BE2C (cell line): ENCODE results near the gene PINK1.

Source experiments
- DNase-seq: peaks from one replicate; pipeline ENCODE4 v3.0.0-alpha.2; 2020
- H3K27me3 ChIP-seq: fragments of 250-450 bp; sonication (Bioruptor Pico); 2 replicates; pipeline ENCODE4 v1.5.1; 2020; ENCODE audit warnings: mild to moderate bottlenecking
- H3K36me3 ChIP-seq: fragments of 250-450 bp; sonication (Bioruptor Pico); 2 replicates; pipeline ENCODE4 v1.5.1; 2020; ENCODE audit warnings: mild to moderate bottlenecking
- H3K4me1 ChIP-seq: fragments of 250-450 bp; sonication (Bioruptor Pico); 2 replicates; pipeline ENCODE4 v1.5.1; 2020
- H3K4me3 ChIP-seq: 2 replicates; pipeline ENCODE4 v1.5.1; 2011; ENCODE audit warnings: low read depth, low read length
- H3K9me3 ChIP-seq: fragments of 250-450 bp; sonication (Bioruptor Pico); 2 replicates; pipeline ENCODE4 v1.5.1; 2020
- TF ChIP-seq, protein P1 (sequence below): IDR thresholded peaks from 2 replicates; pipeline ENCODE4 v1.5.1; 2012; ENCODE audit warnings: mild to moderate bottlenecking, low read depth, low read length

The PINK1 gene

DNA sequence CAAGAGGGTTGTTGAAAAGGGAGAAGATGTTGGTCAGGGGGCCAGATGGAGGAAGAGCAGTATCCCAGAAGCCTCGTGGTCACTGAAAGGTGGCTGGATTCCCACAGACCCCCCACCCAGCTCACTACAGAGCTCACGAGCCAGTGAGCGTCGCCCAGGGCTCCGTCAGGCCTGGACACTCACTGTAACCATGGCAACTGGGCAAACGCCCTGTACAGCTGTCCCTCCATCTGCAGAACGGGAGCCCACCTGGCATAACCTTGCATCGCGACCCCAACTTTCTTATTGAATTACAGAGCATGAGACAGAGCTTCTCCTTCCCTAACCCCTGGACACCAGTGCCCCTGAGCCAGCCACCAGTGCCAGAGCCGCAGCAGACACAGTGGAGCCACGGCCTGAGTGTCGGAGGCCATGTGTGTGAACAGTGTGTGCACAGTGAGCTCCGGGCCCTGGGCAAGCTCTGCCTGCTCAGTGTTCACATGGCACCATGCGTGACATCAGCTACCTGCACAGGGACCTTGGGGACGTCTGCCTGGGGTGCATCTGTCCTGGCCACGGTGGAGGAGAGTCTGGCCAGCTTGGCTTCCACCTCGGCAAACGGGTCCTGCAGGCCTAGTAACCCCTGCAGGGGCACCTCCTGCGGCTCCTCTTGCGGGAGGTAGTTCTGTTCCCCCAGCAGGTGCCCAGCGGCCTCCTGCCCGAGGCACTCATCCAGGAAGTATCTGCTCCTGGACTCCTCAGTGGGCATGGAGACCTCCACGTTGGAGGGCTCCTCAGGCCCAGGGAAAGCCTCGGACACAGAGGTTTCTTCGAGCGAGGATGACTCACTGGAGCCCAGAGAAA is 53.8 kb downstream of the PINK1 start:
- no peaks in the 10 kb centered on the region for H3K9me3 ChIP-seq
- no peak for DNase-seq
- H3K27me3 ChIP-seq = no peaks in the 10 kb centered on the region
- H3K4me1 ChIP-seq = no peaks in the 10 kb centered on the region
- TF ChIP-seq, protein P1, sequence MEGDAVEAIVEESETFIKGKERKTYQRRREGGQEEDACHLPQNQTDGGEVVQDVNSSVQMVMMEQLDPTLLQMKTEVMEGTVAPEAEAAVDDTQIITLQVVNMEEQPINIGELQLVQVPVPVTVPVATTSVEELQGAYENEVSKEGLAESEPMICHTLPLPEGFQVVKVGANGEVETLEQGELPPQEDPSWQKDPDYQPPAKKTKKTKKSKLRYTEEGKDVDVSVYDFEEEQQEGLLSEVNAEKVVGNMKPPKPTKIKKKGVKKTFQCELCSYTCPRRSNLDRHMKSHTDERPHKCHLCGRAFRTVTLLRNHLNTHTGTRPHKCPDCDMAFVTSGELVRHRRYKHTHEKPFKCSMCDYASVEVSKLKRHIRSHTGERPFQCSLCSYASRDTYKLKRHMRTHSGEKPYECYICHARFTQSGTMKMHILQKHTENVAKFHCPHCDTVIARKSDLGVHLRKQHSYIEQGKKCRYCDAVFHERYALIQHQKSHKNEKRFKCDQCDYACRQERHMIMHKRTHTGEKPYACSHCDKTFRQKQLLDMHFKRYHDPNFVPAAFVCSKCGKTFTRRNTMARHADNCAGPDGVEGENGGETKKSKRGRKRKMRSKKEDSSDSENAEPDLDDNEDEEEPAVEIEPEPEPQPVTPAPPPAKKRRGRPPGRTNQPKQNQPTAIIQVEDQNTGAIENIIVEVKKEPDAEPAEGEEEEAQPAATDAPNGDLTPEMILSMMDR = no peak
- H3K36me3 ChIP-seq = no peaks in the 10 kb centered on the region
- H3K4me3 ChIP-seq = no peak overlapping the region

DNA sequence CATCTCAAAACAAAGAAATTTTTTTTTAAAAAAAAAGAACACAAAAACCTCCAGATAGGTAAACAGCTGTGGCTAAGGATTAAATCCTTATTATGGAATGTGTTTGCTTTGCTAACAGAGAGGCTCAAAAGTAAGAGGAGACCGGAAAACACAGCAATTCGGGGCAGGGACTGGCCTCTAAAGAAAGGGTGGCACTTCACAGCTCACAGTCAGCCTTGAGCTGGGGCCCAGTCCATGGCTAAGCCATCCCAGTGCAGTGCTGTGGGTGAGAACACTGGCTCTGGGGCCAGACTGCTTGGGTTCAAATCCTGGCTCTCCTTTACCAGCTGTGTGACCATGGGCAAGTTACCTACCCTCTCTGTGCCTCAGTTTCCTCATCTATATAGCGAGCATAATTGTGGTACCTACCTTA is 56.4 kb downstream of the PINK1 start:
- TF ChIP-seq, protein P1 = no peak
- Histone ChIP-seq H3K4me3 (no peak overlapping the region), H3K9me3 (no peaks in the 10 kb centered on the region), H3K4me1 (no peaks in the 10 kb centered on the region), H3K36me3 (no peaks in the 10 kb centered on the region), H3K27me3 (no peaks in the 10 kb centered on the region)
- no peak for DNase-seq

DNA sequence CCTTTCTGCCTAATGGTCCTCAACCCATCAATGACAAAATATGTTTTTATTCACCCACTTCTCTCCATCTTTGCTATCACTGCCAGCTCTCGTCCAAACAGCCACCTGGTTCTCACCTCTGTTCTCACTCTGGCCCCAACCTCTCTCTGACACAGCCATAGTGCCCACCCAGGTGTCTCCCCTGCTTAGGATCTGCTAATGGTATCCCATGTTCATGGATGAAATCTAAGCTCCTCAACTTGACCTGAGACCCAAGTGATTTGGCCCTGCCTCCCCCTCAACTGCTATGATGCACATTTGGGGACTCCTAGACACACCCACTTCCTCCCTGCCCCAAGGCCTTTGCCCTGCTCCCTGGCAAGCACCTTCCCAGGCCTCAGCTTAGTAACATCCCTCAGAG is 58.6 kb downstream of the PINK1 start:
- no peaks in the 10 kb centered on the region for H3K27me3 ChIP-seq
- TF ChIP-seq, protein P1 = no peak

GRCh38 chr1:20693623-20694022 is 60.4 kb downstream of the PINK1 start:
- no peaks in the 10 kb centered on the region for H3K9me3 ChIP-seq
- DNase-seq = no peak
- H3K4me3 ChIP-seq = no peak overlapping the region
- no peaks in the 10 kb centered on the region for H3K4me1 ChIP-seq
- TF ChIP-seq, protein P1 = no peak
- H3K36me3 ChIP-seq = no peaks in the 10 kb centered on the region
- H3K27me3 ChIP-seq = no peaks in the 10 kb centered on the region

More for the DNA sequence above, 58.6 kb downstream of the PINK1 start:
- Histone ChIP-seq H3K4me1 (no peaks in the 10 kb centered on the region), H3K4me3 (no peak overlapping the region), H3K36me3 (no peaks in the 10 kb centered on the region), H3K9me3 (no peaks in the 10 kb centered on the region)
- DNase-seq = no peak

DNA sequence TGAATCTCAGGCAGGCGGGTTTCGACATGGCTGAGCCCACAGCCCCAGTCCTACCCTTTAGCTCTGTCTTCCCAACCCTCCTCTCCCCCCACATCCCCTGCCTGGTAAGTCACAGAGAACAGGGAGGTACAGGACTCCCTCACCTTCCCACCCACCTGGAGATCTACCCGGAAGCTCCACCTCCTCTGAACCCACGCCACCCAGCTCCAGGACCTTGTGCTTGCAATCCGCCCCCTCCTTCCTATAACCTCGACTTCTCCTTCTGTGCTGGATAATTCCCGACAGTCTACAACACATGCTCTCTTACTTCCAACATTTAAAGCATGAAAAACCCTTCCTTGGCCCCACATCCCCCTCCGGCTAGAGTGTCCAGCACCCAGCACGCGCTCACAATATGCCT is 62.3 kb downstream of the PINK1 start:
- no peak for DNase-seq
- TF ChIP-seq, protein P1 = no peak
- Histone ChIP-seq H3K4me3 (no peak overlapping the region), H3K9me3 (no peaks in the 10 kb centered on the region), H3K4me1 (no peaks in the 10 kb centered on the region), H3K27me3 (no peaks in the 10 kb centered on the region), H3K36me3 (no peaks in the 10 kb centered on the region)
